Renal pelvis (tissue), 4 donors: ENCODE results near the gene ACER1. TPM values are rescaled to one million over a fixed set of nuclear protein-coding genes. Genes with fewer than 3 reads are reported as not detected.
"Not testable (repeated sequence)": the region's sequence is repeated elsewhere in the genome, so short reads cannot be mapped to it uniquely, and the experiment has no call there.

Source experiments
- DNase-seq: peaks from one replicate; pipeline ENCODE4 v3.0.0-alpha.2; 2013
- polyA plus RNA-seq, 3 donors: library from polyadenylated mRNA; unstranded; fragments of 120-200 nt; gene quantifications; one replicate each; pipeline ENCODE4 v1.2.1, GENCODE V29; 2013; ENCODE audit not compliant: insufficient read length in 3 of 3

The ACER1 gene
- polyA plus RNA-seq, 3 donors = 0.12 to 0.16 TPM; not detected in 1

GRCh38 chr19:6357174-6357573 is 23.8 kb upstream of the ACER1 start:
- no peak for DNase-seq

- not testable (repeated sequence) for DNase-seq
These were observed 22.1 kb upstream of the ACER1 start for GRCh38 chr19:6355321-6356040.

GRCh38 chr19:6354098-6354674 is 20.8 kb upstream of the ACER1 start:
- DNase-seq = no peak

- no peak for DNase-seq
These were observed 19.2 kb upstream of the ACER1 start for GRCh38 chr19:6352381-6353165.

GRCh38 chr19:6350688-6351087 is 17.3 kb upstream of the ACER1 start:
- no peak for DNase-seq

- not testable (repeated sequence) for DNase-seq
These were observed 15.9 kb upstream of the ACER1 start for GRCh38 chr19:6349271-6349670.

- no peak for DNase-seq
These were observed 10.1 kb upstream of the ACER1 start for GRCh38 chr19:6343462-6343861.

- DNase-seq = no peak
These were observed 7.2 kb upstream of the ACER1 start for GRCh38 chr19:6340493-6341201.

GRCh38 chr19:6334490-6335285 is 1.3 kb upstream of the ACER1 start:
- DNase-seq = no peak

GRCh38 chr19:6326815-6327214 is 6.6 kb downstream of the ACER1 start:
- no peak for DNase-seq

- DNase-seq = no peak
These were observed 7.8 kb downstream of the ACER1 start for GRCh38 chr19:6325614-6326013.

GRCh38 chr19:6324757-6325156 is 8.7 kb downstream of the ACER1 start:
- no peak for DNase-seq

GRCh38 chr19:6322284-6322683 is 11.1 kb downstream of the ACER1 start:
- no peak for DNase-seq

GRCh38 chr19:6319376-6319775 is 14.0 kb downstream of the ACER1 start:
- no peak for DNase-seq

GRCh38 chr19:6318772-6319171 is 14.6 kb downstream of the ACER1 start:
- no peak for DNase-seq

- DNase-seq = not testable (repeated sequence)
These were observed 17.8 kb downstream of the ACER1 start for GRCh38 chr19:6315646-6316045.

GRCh38 chr19:6313398-6313969 is 19.9 kb downstream of the ACER1 start:
- DNase-seq = no peak

- no peak for DNase-seq
These were observed 21.4 kb downstream of the ACER1 start for GRCh38 chr19:6312018-6312417.

- DNase-seq = no peak
These were observed 35.0 kb downstream of the ACER1 start for GRCh38 chr19:6298413-6298812.

GRCh38 chr19:6297202-6297601 is 36.2 kb downstream of the ACER1 start:
- no peak for DNase-seq

GRCh38 chr19:6292006-6292405 is 41.4 kb downstream of the ACER1 start:
- DNase-seq = no peak
